Globus pallidus (tissue), 1 donor: ENCODE data around the gene ZNF124.
"Not testable (repeated sequence)": the region's sequence is repeated elsewhere in the genome, so short reads cannot be mapped to it uniquely, and the experiment has no call there.

ENCODE experiments used
- DNase-seq: peaks from one replicate; pipeline ENCODE4 v3.0.0-alpha.2; 2015; ENCODE audit warnings: low spot score

Gene ZNF124

DNA sequence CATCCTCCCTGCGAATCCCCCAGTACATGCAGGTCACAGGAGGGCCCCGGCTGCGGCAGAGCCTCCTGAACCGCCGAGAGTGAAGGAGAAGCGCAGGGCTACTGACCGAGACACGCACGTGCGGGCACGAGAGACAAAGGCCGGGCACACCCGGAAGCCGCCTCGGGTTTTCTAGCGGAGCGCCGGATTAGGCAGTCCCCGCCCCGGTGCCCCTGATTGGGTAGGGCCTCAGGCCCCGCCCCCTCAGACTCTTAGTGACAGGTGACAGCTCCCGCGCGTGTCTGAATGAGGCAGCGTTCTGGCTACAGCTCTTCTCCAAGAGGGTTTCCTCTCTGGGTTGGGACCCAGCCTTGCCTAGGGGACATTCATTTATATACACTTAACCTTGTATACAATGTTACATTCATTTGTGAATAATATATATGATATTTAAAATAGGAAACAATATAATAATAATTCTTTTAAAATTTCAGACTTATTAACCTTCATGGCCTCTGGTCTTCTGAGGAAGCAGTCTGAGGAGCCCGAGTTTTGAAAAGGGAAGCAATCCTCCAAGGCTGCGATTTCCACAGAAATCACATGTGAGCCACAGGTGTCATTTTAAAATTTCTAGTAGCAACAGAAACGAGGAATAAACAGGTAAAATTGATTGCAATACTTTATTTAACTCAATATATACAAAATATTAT is at the start of gene ZNF124:
Gene ZNF124, minus strand, starts transcription at position 146 of the 689 bp plus-strand sequence. Its CDS starts 143 bp downstream, at position 3.
- peak; percentile 11 for DNase-seq

DNA sequence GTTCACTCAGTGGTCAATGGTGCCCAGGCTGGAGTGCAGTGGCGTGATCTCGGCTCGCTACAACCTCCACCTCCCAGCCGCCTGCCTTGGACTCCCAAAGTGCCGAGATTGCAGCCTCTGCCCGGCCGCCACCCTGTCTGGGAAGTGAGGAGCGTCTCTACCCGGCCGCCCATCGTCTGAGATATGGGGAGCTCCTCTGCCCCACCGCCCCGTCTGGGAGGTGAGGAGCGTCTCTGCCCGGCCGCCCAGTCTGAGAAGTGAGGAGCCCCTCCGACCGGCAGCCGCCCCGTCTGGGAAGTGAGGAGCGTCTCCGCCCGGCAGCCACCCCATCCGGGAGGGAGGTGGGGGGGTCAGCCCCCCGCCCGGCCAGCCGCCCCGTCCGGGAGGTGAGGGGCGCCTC is 48.5 kb upstream of the ZNF124 start:
- DNase-seq: not testable (repeated sequence)

DNA sequence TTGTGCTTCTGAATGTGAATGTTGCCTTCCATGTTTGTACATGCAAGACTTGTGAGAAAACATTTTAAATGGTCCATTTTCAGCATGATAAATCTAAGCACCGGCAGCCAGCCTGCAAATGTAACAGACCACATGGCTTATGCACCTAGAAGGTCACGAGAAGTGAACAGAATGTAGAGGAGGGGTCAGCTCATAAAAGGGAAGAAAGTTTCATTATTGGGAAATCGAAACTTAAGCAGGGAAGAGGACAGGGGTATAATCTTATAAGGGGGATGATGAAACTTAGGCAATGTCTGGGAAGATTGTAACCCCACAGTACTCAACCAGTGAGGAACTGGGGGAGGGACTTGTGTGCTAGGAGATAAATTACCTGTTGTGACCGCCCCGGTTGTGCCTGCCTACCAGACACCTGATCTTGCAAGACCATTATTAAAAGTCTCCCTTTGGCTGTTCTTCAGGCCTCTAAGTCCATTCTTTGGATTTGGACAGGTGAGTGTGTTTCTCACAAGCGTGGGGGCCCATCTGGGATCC is 46.4 kb upstream of the ZNF124 start:
- DNase-seq: no peak

DNA sequence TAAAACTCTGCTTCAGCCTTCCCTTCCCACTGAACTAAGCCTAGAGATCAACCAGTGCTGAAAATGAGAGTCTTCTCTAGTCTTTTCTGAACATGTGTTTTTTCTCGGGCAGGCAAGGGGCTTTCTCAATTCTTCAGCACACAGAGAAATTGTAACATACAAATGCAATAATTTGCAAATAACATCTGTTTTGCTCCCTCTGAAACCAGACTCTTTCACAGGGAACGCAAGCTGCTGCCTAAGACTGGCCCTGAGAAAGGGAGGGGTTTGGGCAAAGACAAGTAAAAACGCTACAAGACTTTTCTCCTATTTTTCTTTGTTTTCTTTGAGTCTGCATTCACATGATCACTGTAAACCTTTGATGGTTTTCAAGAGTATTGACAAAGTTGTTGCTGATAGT is 44.4 kb upstream of the ZNF124 start:
- no peak for DNase-seq

DNA sequence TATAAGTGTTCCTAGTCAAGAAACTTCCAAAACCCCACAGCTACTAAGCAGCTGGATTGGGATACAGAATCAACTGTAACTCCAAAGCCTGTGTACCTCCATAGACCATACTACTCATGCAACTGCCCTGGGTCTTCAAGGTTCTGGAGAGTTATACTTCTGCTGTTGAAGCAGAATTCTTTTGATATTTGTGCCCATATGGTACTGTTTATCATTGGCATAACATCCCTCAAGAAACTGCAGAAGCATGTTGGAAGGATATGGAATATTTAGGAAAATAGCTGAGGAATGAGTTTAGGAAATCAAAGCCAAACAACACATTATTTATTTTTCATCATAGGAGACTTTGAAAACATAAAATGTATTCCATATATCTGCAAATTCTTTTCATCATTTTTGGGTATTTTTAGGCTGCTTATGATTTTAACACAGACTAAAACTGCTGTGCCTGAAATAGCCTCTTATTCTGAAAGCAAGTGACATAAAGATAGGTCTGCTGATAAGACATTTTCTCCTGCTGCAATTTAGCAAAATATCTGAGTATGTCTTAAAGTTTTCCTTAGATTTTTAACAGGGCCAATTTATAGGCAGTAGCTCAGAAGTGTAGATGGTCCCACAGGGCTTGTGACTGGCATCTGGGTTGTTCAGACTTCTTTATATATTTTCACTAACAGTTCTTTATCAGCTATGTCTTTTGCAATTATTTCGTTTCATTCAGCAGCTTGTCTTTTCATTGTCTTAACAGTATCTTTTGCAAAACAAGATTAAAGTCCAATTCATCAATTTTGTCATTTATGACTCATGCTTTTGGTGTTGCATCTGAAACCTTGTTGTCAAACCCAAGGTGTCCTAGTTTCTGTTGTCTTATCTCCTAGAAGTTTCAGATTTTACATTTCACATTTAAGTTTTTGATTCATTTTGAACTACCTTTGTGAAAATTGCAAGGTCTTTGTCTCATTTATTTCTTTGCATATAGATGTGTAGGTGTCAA is 41.1 kb upstream of the ZNF124 start:
- no peak for DNase-seq

DNA sequence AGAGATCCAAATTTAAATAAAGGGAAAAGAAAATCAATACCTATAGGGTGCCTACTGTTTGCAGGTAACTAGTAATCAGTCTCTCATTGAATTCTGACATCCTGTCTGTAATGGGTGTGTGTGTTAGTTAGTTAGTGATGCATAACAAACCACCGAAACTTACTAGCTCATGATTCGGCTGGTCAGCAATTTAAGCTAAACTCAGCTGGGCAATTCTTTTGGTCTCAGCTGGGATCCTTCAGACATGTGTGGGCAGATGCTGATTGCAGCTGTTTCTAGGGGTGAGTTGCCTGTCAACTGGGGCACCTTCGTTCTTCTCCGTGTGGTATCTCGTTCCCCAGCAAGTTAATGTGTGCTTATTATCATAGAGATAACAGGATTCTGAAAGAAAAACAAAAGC is 40.2 kb upstream of the ZNF124 start:
- DNase-seq: no peak

DNA sequence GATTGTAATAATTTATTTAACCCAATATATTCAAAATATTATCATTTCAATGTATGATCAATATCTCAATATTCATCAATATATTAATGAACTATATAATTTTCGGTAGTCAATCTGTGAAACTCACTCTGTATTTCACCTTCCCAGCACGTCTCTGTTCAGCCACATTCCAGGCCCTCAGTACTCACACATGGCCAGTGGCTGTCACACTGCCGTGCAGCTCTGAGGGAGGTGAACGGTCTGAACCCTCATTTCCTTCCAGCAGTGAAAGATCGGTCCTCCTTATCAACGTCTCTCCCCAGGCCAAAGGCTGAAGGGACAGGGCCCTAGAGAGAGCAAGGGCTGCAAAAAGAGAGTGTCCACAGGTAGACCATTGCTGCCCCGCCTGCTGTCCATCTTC is 39.5 kb upstream of the ZNF124 start:
- no peak for DNase-seq

DNA sequence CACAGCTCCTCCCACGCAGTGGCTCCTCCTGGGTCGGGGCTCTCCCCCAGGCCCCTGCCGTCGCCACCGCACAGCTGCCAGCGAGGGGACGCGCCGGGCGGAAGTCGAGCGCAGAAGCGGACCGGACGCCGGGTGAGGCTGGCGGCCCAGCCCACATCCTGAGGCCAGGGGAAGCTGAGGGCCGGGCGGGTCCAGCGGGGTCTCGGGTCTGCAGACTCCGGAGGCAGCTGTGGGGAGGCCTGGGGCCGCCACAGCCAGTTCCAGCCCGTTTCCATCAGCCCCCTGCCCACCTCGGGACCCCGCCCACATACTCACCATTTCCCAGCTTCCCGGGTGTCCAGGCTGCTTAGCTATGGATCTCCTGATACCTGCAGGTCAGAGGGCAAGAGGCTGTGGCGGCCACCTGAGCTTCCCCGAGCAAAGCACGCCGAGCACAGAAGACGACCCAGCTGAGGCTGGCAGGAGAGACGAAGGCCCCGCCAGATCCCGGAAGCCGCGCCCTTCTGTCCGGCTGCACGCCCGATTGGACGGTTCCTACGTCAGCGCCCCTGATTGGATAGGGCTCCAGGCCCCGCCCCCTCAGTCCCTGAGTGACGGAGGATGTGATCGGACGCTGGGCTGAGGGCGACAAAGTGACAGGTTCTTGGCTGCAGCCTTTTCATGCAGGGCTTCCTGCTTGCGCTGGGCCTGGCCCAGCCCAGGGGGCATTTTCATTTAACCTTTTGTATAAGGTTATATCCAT is 38.7 kb upstream of the ZNF124 start:
- DNase-seq: peak; percentile 96

DNA sequence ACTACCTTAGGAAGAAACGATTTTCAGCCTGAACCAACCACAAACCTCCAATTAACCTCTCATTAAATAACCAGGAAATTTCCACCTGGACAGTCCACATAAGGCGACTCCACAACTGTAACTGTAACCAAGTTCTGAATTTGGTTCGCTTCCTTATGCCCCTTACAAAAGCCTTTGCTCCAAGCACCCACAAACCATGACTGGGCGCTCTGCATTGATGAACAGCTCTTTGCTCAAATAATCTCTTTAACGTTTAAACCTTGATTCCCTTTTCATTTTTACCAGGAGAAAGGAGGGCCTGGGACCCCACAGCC is 38.2 kb upstream of the ZNF124 start:
- DNase-seq: no peak

DNA sequence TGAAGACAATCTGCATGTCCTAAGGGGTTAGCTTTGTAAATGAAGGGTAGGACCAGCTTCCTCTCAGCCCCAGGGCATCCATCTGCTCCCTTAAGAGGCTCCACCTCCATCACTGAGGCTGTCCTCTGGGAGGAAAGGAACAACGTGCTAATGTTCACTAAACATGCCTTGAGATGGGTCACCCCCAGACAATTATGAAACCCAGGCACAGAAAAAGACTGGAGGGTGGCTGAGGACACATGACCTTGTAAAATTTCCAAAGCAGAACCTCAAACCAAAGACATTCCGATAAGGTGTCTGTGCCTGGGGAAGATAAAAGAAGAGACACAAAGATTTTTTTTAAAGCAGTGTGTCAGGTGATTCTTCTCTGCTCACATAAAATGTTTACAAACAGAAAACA is 37.6 kb upstream of the ZNF124 start:
- DNase-seq: no peak

DNA sequence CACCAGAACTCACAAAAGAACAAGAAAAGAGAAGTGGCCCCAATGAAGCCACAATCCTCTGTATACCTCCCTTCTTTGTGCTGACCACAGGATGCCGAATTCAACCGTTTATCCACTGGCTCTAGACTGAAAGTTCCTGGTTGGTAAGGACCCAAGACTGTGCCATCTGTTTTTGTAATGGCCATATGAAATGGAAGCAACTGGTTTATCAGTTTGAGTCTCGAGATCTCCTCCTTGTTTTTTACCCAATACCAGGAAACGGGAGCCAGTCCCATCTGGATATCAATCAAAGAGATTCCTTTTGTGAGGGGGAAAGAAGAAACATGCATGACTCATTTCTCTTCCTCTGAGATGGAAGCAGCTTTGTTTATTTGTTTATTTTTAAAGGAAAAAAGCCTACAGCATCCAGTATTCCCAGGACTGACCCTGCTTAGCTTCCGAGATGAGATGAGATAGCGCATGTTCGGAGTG is 32.4 kb upstream of the ZNF124 start:
- DNase-seq: no peak

DNA sequence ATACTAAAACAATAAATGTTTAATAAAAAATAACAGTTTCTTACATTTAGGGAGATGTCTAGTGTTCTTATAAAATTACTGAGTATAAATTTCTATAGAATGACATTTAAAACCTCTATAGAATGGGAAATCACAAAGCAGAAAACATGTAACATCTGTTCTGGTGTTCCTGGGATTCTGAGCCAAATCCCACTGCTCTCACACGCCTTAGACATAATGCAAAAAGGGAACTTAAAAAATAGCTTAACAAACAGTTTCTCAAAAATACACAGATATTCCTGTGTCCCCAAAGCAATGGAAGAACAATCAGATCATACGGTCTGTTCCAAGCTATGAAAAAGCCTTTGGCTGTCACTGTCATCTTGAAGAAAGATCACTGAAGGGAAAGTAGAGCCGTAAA is 27.0 kb upstream of the ZNF124 start:
- no peak for DNase-seq

DNA sequence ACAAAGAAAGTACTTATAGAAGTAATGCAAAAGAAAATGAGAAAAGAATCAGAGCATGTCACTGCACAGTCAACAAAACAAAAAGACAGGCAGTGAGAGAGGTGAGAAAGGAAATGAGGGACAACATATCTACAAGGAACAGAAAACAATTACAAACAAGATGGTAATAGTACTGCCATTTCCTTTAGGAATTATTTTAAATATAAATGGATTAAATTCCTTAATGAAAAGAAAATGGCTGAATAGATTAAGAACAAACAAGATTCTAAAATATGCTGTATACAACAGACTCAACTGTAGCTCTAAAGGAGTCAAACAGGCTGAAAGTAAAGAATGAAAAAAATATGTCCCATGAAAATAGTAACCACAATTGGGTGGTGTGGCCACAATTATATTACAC is 22.1 kb upstream of the ZNF124 start:
- DNase-seq: no peak

DNA sequence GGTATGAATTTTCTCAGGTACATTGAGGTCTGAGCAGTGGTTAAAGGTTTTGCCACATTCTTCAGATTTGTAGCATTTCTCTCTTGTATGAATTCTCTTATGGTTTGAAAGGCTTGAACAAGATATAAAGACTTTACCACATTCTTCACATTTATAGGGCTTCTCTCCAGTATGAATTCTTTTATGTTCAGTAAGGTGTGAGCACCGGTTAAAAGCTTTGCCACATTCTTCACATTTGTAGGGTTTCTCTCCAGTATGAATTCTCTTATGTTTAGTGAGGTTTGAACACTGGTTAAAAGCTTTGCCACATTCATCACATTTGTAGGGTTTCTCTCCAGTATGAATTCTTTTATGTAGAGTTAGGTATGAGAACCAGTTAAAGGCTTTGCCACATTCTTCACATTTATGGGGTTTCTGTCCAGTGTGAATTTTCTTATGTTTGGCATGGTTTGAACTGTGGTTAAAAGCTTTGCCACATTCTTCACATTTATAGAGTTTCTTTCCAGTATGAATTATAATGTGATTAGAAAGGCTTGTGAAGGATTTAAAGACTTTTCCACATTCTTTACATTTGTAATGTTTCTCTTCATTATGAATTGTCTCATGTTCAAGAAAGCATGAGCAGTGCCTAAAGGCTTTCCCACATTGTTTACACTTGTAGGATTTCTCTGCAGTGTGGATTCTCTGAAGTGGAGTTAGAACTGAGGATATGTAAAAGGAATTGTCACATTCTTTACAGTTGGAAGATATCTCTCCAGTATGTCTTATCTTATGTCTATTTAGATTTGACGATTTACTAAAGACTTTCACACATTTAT is 18.4 kb upstream of the ZNF124 start:
- DNase-seq: no peak

DNA sequence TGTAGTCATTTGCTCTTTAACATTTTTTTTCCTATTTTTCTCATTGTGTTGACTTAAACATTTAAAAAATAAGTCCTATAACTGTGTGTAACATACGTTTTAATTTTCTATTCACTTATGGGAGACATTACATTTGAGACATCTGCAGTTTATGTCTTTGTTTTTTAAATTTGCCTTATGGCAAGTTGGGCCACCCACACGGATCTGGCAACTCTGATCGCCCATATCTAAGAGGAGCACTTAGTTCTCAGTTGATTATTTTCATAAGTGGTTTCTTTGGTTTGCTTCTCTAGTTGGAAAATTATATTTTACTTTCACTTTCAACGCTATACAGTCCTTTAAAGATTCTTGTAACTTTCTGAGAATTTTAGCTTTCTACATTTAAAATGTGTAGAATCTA is 13.8 kb upstream of the ZNF124 start:
- no peak for DNase-seq

DNA sequence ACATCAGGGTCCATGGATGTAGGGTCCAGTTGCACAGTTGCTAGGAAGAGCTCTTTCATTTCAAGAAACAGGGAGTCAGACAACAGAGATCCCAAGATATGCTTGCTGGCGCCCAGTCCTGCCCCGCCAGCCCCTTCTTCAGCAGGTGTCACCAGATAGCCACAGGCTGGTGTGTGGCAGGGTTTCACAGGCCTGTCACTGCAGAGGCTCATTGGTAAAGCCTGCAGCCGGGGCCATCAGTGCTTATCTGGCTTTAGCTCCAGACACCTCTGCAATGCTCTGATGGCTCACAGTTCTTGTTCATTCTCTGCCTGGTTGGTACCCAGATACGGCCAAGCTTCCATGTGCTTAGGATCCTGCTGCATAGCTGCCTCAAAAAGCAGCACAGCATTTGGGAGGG is 12.4 kb upstream of the ZNF124 start:
- DNase-seq: no peak

DNA sequence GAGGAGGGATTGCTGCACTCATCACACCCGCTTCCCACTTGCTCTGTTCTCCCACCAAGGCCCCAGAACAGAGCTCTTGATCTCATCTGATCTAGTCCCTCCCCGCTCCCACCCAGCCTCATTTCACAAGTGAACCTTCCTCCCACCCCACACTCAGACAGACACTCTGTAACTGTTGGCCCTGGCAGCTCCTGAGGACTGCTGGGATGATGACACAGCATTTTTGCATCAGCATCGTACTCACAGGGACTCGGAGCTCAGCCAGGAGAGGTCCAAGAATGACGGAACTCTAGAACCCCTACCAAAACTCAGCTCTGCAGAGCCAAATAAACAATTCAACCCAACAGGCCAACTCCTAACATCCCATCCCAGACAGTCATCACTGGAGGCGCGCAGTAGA is 11.2 kb upstream of the ZNF124 start:
- no peak for DNase-seq

DNA sequence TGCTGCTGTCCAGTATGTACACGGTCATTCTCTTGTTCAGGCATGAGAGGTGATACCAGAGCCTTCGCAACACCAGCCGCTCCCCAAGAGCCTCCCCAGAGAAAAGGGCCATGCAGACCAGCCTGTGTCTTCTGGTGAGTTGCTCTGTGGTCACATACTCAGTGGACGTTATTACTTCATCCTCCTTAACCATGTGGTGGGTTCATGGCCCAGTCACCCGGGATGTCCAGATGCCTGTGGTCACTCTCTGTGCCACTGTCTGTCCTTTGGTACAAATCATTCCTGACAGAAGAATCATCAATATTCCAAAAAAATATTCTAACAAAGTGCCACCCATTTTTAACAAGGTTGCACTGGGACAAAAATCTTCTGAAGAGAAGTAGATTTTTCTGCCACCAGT is 8.8 kb upstream of the ZNF124 start:
- DNase-seq: no peak

DNA sequence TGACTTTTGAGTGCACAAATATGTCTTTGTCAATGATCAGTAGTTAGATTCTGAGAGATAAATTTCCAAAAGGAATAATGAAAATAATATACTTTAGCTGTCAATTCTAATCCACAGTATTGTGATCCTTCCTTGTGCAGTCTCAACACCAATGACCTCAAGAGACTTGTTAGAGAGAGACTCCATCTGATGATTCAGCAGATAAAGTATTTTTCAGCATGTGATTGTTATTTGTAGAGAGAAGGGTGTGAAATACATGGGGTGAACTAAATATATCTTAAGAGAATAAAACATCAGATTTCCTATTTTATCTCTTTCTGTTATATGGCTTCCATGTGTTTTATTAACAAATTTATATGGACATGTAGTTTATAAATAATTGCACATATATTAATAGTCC is 5.9 kb upstream of the ZNF124 start:
- DNase-seq: no peak

DNA sequence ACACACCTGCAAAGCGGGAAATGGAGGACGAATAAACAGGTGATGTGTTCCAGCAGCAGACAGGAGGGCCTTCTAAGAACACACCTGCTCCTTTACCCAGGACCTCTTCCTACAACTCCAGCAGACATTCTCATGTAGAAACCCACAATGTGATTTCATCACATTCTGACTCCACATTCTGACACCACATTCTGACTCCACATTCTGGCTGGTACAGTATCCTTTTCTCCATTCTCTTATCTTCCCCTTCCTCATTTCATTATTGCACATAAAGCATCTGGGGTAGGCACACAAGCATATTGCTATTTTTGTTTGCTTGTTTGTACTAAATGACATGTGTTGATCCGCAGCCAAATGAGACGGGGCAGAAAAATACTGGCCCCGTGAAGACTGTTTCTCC is 3.6 kb upstream of the ZNF124 start:
- DNase-seq: no peak

DNA sequence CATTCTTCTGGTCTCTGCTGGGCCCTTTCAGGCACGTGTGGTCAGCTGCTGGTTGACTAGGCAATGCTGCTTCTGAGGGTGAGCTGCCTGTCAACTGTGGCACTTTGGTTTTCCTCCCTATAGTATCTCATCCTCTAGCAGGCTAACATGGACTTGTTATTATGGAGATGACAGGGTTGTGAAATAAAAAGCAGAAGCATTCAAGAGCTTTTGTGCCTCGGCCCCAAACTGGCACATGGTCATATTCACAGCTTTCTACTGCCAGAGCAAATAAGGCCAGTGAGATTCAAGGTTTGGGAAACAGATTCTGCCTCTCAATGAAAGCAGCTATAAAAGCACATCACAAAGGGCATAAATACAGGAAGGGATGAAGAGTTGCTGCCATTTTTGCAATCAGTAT is 1.6 kb upstream of the ZNF124 start:
- DNase-seq: no peak

DNA sequence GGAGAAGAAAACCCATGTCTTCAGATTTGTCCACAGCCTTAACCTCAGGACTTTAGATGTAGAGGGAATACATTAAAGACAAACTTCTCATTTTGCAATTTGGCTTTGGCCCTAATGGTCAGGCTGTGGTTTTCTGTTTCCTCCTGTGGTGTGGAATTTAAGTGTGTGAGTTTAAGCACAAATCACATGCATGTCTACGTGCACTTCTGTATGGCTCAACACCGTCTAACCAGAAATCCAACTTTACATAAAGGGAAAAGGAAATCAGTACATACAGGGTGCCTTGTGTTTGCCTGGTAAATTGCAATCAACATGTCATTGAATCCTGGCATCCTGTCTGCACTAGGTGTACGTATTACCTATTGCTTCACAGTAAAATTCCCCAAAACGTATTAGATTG is 1.2 kb upstream of the ZNF124 start:
- DNase-seq: peak; percentile 1
